ENCODE measurements around the gene ASZ1. TPM values are rescaled to one million over a fixed set of nuclear protein-coding genes. Genes with fewer than 3 reads are reported as not detected.

Gene ASZ1
- polyA plus RNA-seq, 1 donor from 2014 or later: not detected

DNA sequence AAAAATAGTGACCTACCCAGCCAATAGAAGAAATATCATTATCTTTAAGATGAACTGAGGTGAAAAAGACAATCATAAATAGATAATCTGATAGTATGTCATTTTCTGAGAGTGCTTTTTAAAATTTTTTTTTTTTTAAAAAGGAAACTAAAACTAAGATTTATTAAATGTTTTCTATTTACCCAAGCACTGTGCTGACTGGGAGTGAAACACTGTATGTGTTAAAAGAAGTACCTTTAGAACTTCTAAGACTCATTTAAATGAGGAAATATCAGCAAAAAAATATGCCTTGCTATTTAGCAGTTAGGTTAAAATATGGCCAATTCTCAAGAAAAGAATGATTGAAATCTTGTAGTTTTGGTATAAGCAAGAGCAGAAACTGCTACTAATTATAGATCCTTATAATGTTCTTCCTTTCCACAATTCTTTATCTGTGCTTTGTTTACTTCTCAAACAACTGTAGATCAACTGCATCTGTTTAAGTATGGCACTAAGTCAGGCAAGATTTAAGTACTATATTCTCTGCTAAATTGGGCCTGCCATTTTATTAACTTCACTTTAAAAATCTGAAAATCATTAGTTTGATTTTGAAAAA, 64.9 kb downstream of the ASZ1 start:
- Histone ChIP-seq H3K27ac (ENCODE audit: low read length) (no peak overlapping the region), H3K4me2 (ENCODE audit: low read length) (no peak overlapping the region), H4K20me1 (ENCODE audit: insufficient read depth) (no peaks in the 10 kb centered on the region), H3K9me2 (ENCODE audit: insufficient read depth, low read length) (no peaks in the 10 kb centered on the region), H3K4me3 (ENCODE audit: low read length) (no peak overlapping the region), H3K27me3 (ENCODE audit: insufficient read depth, low read depth, low read length) (no peaks in the 10 kb centered on the region), H3K9me3 (ENCODE audit: low read length) (no peaks in the 10 kb centered on the region), H3F3A (ENCODE audit: insufficient read depth, low read length, poor library complexity, severe bottlenecking) (no peaks in the 10 kb centered on the region), H3K79me2 (replicated peaks; ENCODE audit: insufficient read depth, low read length) (no peaks in the 10 kb centered on the region), H2AFZ (ENCODE audit: low read depth, low read length) (no peak overlapping the region), H3K9ac (ENCODE audit: low read length) (no peak overlapping the region), H3K36me3 (ENCODE audit: insufficient read depth, low read length) (no peaks in the 10 kb centered on the region)
- TF ChIP-seq, protein P1, sequence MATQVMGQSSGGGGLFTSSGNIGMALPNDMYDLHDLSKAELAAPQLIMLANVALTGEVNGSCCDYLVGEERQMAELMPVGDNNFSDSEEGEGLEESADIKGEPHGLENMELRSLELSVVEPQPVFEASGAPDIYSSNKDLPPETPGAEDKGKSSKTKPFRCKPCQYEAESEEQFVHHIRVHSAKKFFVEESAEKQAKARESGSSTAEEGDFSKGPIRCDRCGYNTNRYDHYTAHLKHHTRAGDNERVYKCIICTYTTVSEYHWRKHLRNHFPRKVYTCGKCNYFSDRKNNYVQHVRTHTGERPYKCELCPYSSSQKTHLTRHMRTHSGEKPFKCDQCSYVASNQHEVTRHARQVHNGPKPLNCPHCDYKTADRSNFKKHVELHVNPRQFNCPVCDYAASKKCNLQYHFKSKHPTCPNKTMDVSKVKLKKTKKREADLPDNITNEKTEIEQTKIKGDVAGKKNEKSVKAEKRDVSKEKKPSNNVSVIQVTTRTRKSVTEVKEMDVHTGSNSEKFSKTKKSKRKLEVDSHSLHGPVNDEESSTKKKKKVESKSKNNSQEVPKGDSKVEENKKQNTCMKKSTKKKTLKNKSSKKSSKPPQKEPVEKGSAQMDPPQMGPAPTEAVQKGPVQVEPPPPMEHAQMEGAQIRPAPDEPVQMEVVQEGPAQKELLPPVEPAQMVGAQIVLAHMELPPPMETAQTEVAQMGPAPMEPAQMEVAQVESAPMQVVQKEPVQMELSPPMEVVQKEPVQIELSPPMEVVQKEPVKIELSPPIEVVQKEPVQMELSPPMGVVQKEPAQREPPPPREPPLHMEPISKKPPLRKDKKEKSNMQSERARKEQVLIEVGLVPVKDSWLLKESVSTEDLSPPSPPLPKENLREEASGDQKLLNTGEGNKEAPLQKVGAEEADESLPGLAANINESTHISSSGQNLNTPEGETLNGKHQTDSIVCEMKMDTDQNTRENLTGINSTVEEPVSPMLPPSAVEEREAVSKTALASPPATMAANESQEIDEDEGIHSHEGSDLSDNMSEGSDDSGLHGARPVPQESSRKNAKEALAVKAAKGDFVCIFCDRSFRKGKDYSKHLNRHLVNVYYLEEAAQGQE (IDR thresholded peaks at IDR 0.05; ENCODE audit: borderline replicate concordance): no peak
- no peak for TF ChIP-seq EZH2 (IDR thresholded peaks at IDR 0.05; ENCODE audit: borderline replicate concordance, insufficient read depth, low read length, poor library complexity, severe bottlenecking)
- TF ChIP-seq EP300 (conservative IDR thresholded peaks at IDR 0.05; ENCODE audit: poor library complexity, severe bottlenecking): no peak
- TF ChIP-seq POLR2AphosphoS5 (IDR thresholded peaks at IDR 0.05): no peak
- no peak for TF ChIP-seq MXI1 (conservative IDR thresholded peaks at IDR 0.05; ENCODE audit: poor library complexity, severe bottlenecking)
- no peak for TF ChIP-seq RAD21 (conservative IDR thresholded peaks at IDR 0.05)
- TF ChIP-seq, protein P2, sequence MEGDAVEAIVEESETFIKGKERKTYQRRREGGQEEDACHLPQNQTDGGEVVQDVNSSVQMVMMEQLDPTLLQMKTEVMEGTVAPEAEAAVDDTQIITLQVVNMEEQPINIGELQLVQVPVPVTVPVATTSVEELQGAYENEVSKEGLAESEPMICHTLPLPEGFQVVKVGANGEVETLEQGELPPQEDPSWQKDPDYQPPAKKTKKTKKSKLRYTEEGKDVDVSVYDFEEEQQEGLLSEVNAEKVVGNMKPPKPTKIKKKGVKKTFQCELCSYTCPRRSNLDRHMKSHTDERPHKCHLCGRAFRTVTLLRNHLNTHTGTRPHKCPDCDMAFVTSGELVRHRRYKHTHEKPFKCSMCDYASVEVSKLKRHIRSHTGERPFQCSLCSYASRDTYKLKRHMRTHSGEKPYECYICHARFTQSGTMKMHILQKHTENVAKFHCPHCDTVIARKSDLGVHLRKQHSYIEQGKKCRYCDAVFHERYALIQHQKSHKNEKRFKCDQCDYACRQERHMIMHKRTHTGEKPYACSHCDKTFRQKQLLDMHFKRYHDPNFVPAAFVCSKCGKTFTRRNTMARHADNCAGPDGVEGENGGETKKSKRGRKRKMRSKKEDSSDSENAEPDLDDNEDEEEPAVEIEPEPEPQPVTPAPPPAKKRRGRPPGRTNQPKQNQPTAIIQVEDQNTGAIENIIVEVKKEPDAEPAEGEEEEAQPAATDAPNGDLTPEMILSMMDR (IDR thresholded peaks at IDR 0.05; ENCODE audit: poor library complexity, severe bottlenecking): no peak
- TF ChIP-seq SMC3 (conservative IDR thresholded peaks at IDR 0.05; ENCODE audit: poor library complexity): no peak
- no peak for TF ChIP-seq TAF1 (IDR thresholded peaks at IDR 0.05; ENCODE audit: low read depth)

DNA sequence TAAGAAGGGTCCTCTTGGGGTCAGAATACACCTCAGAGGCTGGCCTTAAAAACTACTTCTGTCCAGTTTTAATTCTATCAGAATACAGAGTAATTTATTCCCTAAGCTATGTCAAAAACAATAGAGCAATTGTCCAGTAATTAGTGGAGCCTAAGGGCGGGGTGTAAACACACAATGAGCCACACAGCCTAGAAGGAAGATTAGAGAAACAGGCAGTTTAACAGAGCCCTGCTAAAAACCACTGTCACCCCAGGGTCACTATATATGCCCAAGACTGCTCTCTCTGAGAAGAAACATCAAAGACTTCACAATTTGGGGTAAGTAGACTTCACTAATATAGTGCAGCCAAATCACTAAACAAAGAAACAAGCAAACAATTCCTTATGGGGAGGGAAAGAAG, 77.3 kb downstream of the ASZ1 start:
- TF ChIP-seq EP300 (conservative IDR thresholded peaks at IDR 0.05; ENCODE audit: poor library complexity, severe bottlenecking) (no peak), MXI1 (conservative IDR thresholded peaks at IDR 0.05; ENCODE audit: poor library complexity, severe bottlenecking) (no peak), POLR2AphosphoS5 (IDR thresholded peaks at IDR 0.05) (no peak), RAD21 (conservative IDR thresholded peaks at IDR 0.05) (no peak), EZH2 (IDR thresholded peaks at IDR 0.05; ENCODE audit: borderline replicate concordance, insufficient read depth, low read length, poor library complexity, severe bottlenecking) (no peak), SMC3 (conservative IDR thresholded peaks at IDR 0.05; ENCODE audit: poor library complexity) (no peak), TAF1 (IDR thresholded peaks at IDR 0.05; ENCODE audit: low read depth) (no peak)
- TF ChIP-seq, protein P2 (IDR thresholded peaks at IDR 0.05; ENCODE audit: poor library complexity, severe bottlenecking): no peak
- TF ChIP-seq, protein P1 (IDR thresholded peaks at IDR 0.05; ENCODE audit: borderline replicate concordance): no peak
- Histone ChIP-seq H3K36me3 (ENCODE audit: insufficient read depth, low read length) (no peaks in the 10 kb centered on the region), H3K27ac (ENCODE audit: low read length) (no peak overlapping the region), H3K9ac (ENCODE audit: low read length) (no peak overlapping the region), H3F3A (ENCODE audit: insufficient read depth, low read length, poor library complexity, severe bottlenecking) (no peaks in the 10 kb centered on the region), H2AFZ (ENCODE audit: low read depth, low read length) (no peak overlapping the region), H3K4me3 (ENCODE audit: low read length) (no peak overlapping the region), H3K9me2 (ENCODE audit: insufficient read depth, low read length) (no peaks in the 10 kb centered on the region), H3K79me2 (replicated peaks; ENCODE audit: insufficient read depth, low read length) (no peaks in the 10 kb centered on the region), H3K9me3 (ENCODE audit: low read length) (no peaks in the 10 kb centered on the region), H4K20me1 (ENCODE audit: insufficient read depth) (no peaks in the 10 kb centered on the region), H3K4me2 (ENCODE audit: low read length) (no peak overlapping the region), H3K27me3 (ENCODE audit: insufficient read depth, low read depth, low read length) (no peaks in the 10 kb centered on the region)

All from neural cell (in vitro differentiated cells).